Prostate gland (tissue), 2 donors: ENCODE measurements around the gene VWA1. TPM values are rescaled to one million over a fixed set of nuclear protein-coding genes. Genes with fewer than 3 reads are reported as not detected.
A peak's percentile ranks its signal among the peaks of the same experiment; 100 is the strongest.
"Not testable (repeated sequence)": the region's sequence is repeated elsewhere in the genome, so short reads cannot be mapped to it uniquely, and the experiment has no call there.

Experiments used
- DNase-seq: peaks from one replicate; pipeline ENCODE4 v3.0.0-alpha.2; 2019; ENCODE audit warnings: low spot score
- H3K27ac ChIP-seq, 2 donors: fragments of 200-600 bp; sonication (generic); 2 replicates each; pipeline ENCODE4 v1.5.1; 2017 to 2019
- H3K27me3 ChIP-seq: fragments of 200-600 bp; sonication (generic); replicated peaks from 2 replicates; pipeline ENCODE4 v1.5.1; 2019; ENCODE audit not compliant: insufficient read depth
- H3K36me3 ChIP-seq, 2 donors: fragments of 200-600 bp; sonication (generic); 1 replicate in 1 of 2; 2 replicates in 1 of 2; pipeline versions ENCODE4 v1.5.1 to v1.8.1; 2017 to 2019
- H3K4me1 ChIP-seq: fragments of 200-600 bp; sonication (generic); replicated peaks from 2 replicates; pipeline ENCODE4 v1.5.1; 2019
- H3K4me3 ChIP-seq, 2 donors: fragments of 200-600 bp; sonication (generic); 2 replicates each; pipeline ENCODE4 v1.5.1; 2017 to 2019
- H3K9me3 ChIP-seq: fragments of 200-600 bp; sonication (generic); 2 replicates; pipeline ENCODE4 v1.5.1; 2017
- POLR2A ChIP-seq: fragments of 450-650 bp; IDR thresholded peaks from one replicate; pipeline ENCODE4 v1.6.1; 2016; ENCODE audit warnings: antibody characterized with exemption, mild to moderate bottlenecking
- POLR2AphosphoS5 ChIP-seq: sonication (generic); formaldehyde crosslinking; IDR thresholded peaks from one replicate; pipeline ENCODE4 v1.6.1; 2017; ENCODE audit warnings: antibody characterized with exemption
- WGBS: methylation state at CpG from one replicate; pipeline ENCODE4 v1.1.5; 2018; 5-methylcytosine and 5-hydroxymethylcytosine counted together
- intact Hi-C: fragments of 100-400 bp; cut with DNase I; formaldehyde crosslinking; loops from one replicate; pipeline ENCODE4 v1.14.2; 2022
- total RNA-seq, 2 donors: library from RNA; depleted of rRNA; stranded (reverse); fragments of >200 nt; gene quantifications; one replicate each; pipeline ENCODE4 v1.1.0, GENCODE V29; 2016
- TF ChIP-seq, protein P1 (sequence below), 4 experiments: fragments of 200-600 bp in 2 of 4; fragments of 450-650 bp in 2 of 4; sonication (generic) in 2 of 4; IDR thresholded peaks; 1 replicate in 3 of 4; 2 replicates in 1 of 4; pipeline ENCODE4 v1.5.1; 2016 to 2019; ENCODE audit warnings: antibody characterized with exemption in 4 of 4, mild to moderate bottlenecking in 2 of 4, moderate library complexity in 2 of 4

Gene VWA1
- total RNA-seq, 2 donors from 2014 or later: 191 to 227 TPM

DNA sequence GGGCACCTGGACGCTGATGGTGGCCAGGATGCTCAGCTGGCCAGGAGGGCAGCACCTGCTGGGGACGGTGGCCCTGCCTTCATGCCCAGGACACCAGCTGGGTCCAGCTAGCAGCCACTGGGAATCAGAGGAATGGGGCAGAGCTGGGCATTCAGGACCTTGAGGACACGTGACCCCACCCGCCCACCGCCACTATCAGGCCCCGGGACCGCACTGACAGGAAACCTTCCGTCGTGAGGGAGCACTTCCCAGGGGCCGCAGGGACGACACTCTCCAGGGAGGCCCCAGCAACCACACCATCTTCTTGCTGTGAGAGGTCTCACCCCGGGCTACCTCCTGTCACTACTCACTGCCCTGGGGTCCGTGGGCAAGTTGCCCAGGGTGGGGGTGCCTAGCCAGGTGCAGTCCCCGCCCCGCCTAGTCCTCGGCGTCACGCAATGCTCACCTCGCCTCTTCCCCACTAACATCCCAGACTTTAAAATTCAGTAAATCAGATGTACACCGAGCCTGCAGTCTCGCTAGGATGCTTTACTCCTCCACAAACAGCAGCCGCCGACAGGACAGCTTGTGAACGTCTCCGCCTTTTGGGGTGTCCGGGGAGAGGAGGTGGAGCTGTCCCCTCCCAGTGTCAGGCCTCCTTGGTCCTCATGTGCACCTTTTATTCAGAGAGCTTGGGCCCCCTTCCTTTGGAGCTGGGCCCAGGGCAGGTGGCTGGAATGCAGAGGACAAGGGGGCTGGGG is 4.9 kb downstream of the VWA1 start:
- peak overlapping the region in 1 of 2 donors; percentile 0 for H3K27ac ChIP-seq
- H3K4me1 ChIP-seq: peaks cover 13% of the 10 kb centered on the region
- H3K27me3 ChIP-seq: no peaks in the 10 kb centered on the region
- H3K4me3 ChIP-seq: no peak overlapping the region
- H3K36me3 ChIP-seq: no peaks in the 10 kb centered on the region
- TF ChIP-seq, protein P1, sequence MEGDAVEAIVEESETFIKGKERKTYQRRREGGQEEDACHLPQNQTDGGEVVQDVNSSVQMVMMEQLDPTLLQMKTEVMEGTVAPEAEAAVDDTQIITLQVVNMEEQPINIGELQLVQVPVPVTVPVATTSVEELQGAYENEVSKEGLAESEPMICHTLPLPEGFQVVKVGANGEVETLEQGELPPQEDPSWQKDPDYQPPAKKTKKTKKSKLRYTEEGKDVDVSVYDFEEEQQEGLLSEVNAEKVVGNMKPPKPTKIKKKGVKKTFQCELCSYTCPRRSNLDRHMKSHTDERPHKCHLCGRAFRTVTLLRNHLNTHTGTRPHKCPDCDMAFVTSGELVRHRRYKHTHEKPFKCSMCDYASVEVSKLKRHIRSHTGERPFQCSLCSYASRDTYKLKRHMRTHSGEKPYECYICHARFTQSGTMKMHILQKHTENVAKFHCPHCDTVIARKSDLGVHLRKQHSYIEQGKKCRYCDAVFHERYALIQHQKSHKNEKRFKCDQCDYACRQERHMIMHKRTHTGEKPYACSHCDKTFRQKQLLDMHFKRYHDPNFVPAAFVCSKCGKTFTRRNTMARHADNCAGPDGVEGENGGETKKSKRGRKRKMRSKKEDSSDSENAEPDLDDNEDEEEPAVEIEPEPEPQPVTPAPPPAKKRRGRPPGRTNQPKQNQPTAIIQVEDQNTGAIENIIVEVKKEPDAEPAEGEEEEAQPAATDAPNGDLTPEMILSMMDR (IDR thresholded peaks at IDR 0.05): no peak
- no peak for TF ChIP-seq POLR2A
- no peak for TF ChIP-seq POLR2AphosphoS5
- intact Hi-C loops: loop anchor here (5.0 kb wide), 1 partner anchor 33 kb away; the partner anchor contains the start of gene MRPL20
- 77% methylated on average over 25 of the region's 26 CpGs for WGBS
- no peaks in the 10 kb centered on the region for H3K9me3 ChIP-seq
- no peak for DNase-seq

DNA sequence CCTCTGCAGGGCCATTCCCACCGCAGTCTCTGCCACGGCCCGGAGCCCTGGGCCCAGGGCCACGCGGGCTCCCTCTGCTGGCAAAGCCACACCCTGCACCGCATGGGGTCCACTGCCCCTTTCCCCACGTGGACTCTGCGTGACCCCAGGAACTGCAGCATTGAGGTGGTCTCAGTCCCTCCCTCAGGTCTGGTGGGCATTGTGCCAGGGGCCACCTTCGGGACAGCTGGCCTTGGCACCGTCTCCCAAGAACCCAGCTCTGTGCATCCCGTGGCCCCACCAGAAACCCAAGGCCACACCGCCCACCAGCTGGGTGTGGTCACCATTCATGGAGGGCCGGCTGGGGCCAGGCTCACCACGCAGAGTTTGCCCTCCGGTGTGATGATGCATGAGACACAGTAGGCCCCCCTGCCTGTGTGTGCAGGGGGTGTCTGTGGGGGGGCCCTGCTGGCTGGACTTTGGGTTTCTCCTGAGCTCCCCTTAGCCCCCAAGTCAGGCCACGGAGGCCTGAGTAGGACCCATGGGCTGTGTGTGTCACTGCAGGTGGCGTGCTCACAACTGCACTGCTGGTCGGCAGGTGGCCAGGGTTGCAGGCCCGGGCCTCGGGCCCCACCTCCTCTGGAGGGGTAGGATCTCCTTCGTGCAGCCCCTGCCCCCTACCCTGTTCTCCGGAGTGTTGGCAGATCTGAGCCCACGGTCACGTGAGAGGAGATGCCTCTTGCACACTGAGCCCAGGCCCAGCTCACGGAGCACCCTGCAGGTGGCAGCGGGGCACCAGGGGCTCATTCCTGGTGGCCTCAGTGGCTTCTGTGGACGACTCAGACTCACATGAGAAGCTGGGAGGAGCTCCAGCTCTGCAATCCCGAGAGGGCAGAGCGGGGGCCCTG is 5.8 kb downstream of the VWA1 start:
- intact Hi-C loops: loop anchor here (5.0 kb wide), 1 partner anchor 34 kb away; the partner anchor contains the start of gene MRPL20
- DNase-seq: no peak
- peak overlapping the region in 1 of 2 donors; percentile 0 for H3K27ac ChIP-seq
- 28% methylated on average over 26 of the region's 29 CpGs for WGBS
- H3K9me3 ChIP-seq: no peaks in the 10 kb centered on the region
- H3K27me3 ChIP-seq: no peaks in the 10 kb centered on the region
- no peaks in the 10 kb centered on the region for H3K36me3 ChIP-seq
- no peak overlapping the region for H3K4me3 ChIP-seq
- TF ChIP-seq POLR2A (no peak), POLR2AphosphoS5 (no peak)
- TF ChIP-seq, protein P1 (IDR thresholded peaks at IDR 0.05): peak; percentile 74 to 91 (median 88)
- H3K4me1 ChIP-seq: peaks cover 13% of the 10 kb centered on the region

DNA sequence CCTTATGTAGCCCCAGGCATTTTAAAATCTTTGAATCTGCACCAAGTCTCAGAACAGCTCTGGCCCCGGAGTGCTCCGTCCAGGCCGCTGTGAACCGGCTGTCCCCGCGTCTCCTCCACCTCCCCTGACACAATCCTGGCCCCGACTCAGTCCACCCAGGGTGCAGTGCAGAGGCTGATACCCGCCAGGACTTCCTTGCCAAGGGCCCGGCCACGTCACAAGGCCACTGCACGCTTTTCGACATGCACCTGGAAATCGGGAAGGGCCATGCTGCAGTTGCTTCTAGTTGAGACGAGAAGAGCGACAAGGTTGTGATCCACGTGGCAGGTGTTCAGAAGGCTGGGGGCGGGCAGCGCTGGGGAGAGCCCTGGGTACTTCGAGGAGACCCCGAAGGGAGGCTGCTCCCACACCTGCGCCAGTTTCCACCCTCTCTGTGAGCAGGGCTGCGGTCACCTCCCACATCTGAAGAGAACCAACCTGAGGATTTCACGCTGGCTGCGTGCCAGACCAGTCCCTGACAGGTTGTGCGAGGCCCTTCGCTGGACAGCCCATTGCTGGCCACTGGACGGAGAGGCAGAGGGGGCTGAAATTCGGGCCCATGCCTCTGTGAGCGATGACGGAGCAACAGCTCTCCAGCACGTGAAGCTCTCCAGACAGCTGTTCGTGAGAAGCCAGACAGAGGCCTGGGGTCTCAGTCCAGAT is 6.7 kb downstream of the VWA1 start:
- Histone ChIP-seq H3K27me3 (no peaks in the 10 kb centered on the region), H3K36me3 (no peaks in the 10 kb centered on the region), H3K27ac (no peak overlapping the region), H3K4me3 (no peak overlapping the region), H3K4me1 (peaks cover 7% of the 10 kb centered on the region), H3K9me3 (no peaks in the 10 kb centered on the region)
- 77% methylated on average over 32 of the region's 32 CpGs for WGBS
- peak; percentile 4 for DNase-seq
- TF ChIP-seq, protein P1 (IDR thresholded peaks at IDR 0.05): no peak
- TF ChIP-seq POLR2A (no peak), POLR2AphosphoS5 (no peak)
- intact Hi-C loops: loop anchor here (5.0 kb wide), 1 partner anchor 35 kb away; the partner anchor contains the start of gene MRPL20

DNA sequence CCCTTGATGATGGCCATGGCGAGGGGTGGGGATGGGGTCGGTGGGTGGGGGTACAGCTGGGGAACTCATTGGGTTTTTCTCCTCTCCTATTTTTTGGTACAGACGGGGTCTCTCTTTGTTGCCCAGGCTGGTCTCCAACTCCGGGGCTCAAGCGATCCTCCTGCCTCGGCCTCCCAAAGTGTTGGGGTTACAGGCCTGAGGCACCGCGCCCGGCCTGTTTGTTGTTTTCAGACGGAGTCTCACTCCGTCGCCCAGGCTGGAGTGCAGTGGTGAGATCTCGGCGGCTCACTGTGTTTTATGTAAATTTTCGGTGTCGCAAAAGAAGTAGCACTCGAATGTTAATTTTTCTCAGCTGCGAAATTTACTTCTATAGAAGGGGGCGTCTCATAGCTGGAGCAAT is 11.1 kb downstream of the VWA1 start:
- H3K4me1 ChIP-seq, H3K9me3 ChIP-seq, H3K27me3 ChIP-seq, H3K27ac ChIP-seq, intact Hi-C loops, DNase-seq, H3K36me3 ChIP-seq, H3K4me3 ChIP-seq: not testable (repeated sequence)
- 93% methylated on average over 19 of the region's 19 CpGs for WGBS
